Endothelial cell of umbilical vein (primary cell): ENCODE measurements around the gene TAF6.

Experiments used
- CTCF ChIP-seq, 2 donors: IDR thresholded peaks; 1 replicate in 1 of 2; 2 replicates in 1 of 2; pipeline ENCODE4 v1.5.1; 2011; ENCODE audit warnings: low read length in 2 of 2, mild to moderate bottlenecking in 2 of 2, moderate library complexity in 2 of 2, control low read depth in 1 of 2, inconsistent platforms in 1 of 2, low read depth in 1 of 2; ENCODE audit not compliant: insufficient read depth in 1 of 2; ENCODE audit errors: extremely low read depth in 1 of 2
- EZH2 ChIP-seq: IDR thresholded peaks from 2 replicates; pipeline ENCODE4 v1.6.1; 2012; ENCODE audit warnings: borderline replicate concordance, low read depth, mild to moderate bottlenecking, moderate library complexity, low read length, inconsistent platforms; ENCODE audit not compliant: severe bottlenecking
- FOS ChIP-seq: IDR thresholded peaks from 2 replicates; pipeline ENCODE4 v1.6.1; 2011; ENCODE audit warnings: mild to moderate bottlenecking, low read length, moderate library complexity, borderline replicate concordance; ENCODE audit not compliant: insufficient read depth
- MAX ChIP-seq: IDR thresholded peaks from 2 replicates; pipeline ENCODE4 v1.6.1; 2011; ENCODE audit not compliant: insufficient read depth, insufficient read length
- MYC ChIP-seq: IDR thresholded peaks from one replicate; pipeline ENCODE4 v1.6.1; 2011; ENCODE audit warnings: mild to moderate bottlenecking, low read depth, low read length
- POLR2A ChIP-seq: IDR thresholded peaks from 2 replicates; pipeline ENCODE4 v1.6.1; 2012; ENCODE audit warnings: low read depth, mild to moderate bottlenecking, control low read depth, low read length
- POLR2AphosphoS5 ChIP-seq: IDR thresholded peaks from 2 replicates; pipeline ENCODE4 v1.6.1; 2012; ENCODE audit warnings: low read depth, mild to moderate bottlenecking, control low read depth, low read length, moderate library complexity; ENCODE audit not compliant: insufficient read depth

- TF ChIP-seq POLR2A (no peak), CTCF (IDR thresholded peaks at IDR 0.05; ENCODE audit: extremely low read depth in 1 of 2, insufficient read depth in 1 of 2, low read depth in 1 of 2, low read length in 2 of 2) (peak in 1 of 2 donors; percentile 1), FOS (no peak), EZH2 (no peak), POLR2AphosphoS5 (no peak), MAX (no peak), MYC (no peak)
These were observed 8.9 kb upstream of the TAF6 start for GRCh38 chr7:100127866-100128636.
